ENCODE measurements around the gene STK10. TPM values are rescaled to one million over a fixed set of nuclear protein-coding genes. Genes with fewer than 3 reads are reported as not detected.

Gene STK10
- total and polyA plus RNA-seq, 2 of the 8 experiments (the other 6 are each of a cell fraction or from before 2014, with no cell fraction given) = 10.5 to 21.4 TPM

- TF ChIP-seq CTCF (IDR thresholded peaks at IDR 0.05; ENCODE audit: control extremely low read depth in 1 of 3, insufficient read depth in 1 of 3, low read depth in 1 of 3, low read length in 3 of 3) = no peak
- TF ChIP-seq RXRA (IDR thresholded peaks at IDR 0.05; ENCODE audit: insufficient read depth, low read depth, low read length) = no peak
- no peak for TF ChIP-seq FOSL1 (IDR thresholded peaks at IDR 0.05; ENCODE audit: insufficient read depth, low read depth, low read length)
- TF ChIP-seq JUND (IDR thresholded peaks at IDR 0.05; ENCODE audit: low read length) = no peak
- TF ChIP-seq CEBPB (IDR thresholded peaks at IDR 0.05; ENCODE audit: low read depth, low read length) = no peak
- no peak for TF ChIP-seq RAD21 (IDR thresholded peaks at IDR 0.05 in 1 of 2, conservative IDR thresholded peaks at IDR 0.05 in 1 of 2; ENCODE audit: low read depth in 2 of 2, low read length in 2 of 2)
Measured at GRCh38 chr5:172115541-172115982, 72.5 kb downstream of the STK10 start (continued).

Data from H1 (cell line).